HCT116 (cell line): ENCODE data around the gene FNDC5. TPM values are rescaled to one million over a fixed set of nuclear protein-coding genes. Genes with fewer than 3 reads are reported as not detected.

Experiments
- CBX3 ChIP-seq: IDR thresholded peaks from 2 replicates; pipeline ENCODE4 v1.6.1; 2012; ENCODE audit warnings: low read depth
- ELF1 ChIP-seq: IDR thresholded peaks from 2 replicates; pipeline ENCODE4 v1.6.1; 2012; ENCODE audit warnings: low read depth, borderline replicate concordance
- FOSL1 ChIP-seq: IDR thresholded peaks from 2 replicates; pipeline ENCODE4 v1.6.1; 2012; ENCODE audit warnings: low read depth
- RAD21 ChIP-seq: IDR thresholded peaks from 2 replicates; pipeline ENCODE4 v1.6.1; 2012; ENCODE audit warnings: low read depth, mild to moderate bottlenecking
- SP1 ChIP-seq: IDR thresholded peaks from 2 replicates; pipeline ENCODE4 v1.6.1; 2012; ENCODE audit warnings: low read depth
- total RNA-seq: library from RNA; stranded (reverse); gene quantifications from one replicate; pipeline ENCODE4 v1.2.1, GENCODE V29; 2021; ENCODE audit not compliant: unreplicated experiment

Gene FNDC5
- total RNA-seq, 1 experiment from 2014 or later = not detected

GRCh38 chr1:32813941-32814739 lies 56.6 kb downstream of the FNDC5 start (continued):
- no peak for TF ChIP-seq RAD21
- TF ChIP-seq SP1 = no peak
- TF ChIP-seq CBX3 = peak; percentile 55; the same call in 1 of the 2 replicates
- no peak for TF ChIP-seq ELF1
- peak; percentile 84 for TF ChIP-seq FOSL1

Other genes starting within 250 kb of the FNDC5 start
- gene ZBTB8OS, start 220.4 kb downstream of the FNDC5 start, total RNA-seq = 49.2 TPM
- gene RBBP4, start 219.7 kb downstream of the FNDC5 start, total RNA-seq = 279 TPM
- 1.3 TPM for gene SYNC, start 168.1 kb downstream of the FNDC5 start, total RNA-seq
- gene YARS1, start 53.6 kb downstream of the FNDC5 start, total RNA-seq = 244 TPM
- gene S100PBP, start 53.3 kb downstream of the FNDC5 start, total RNA-seq = 38.2 TPM
- gene HPCA, start 15.6 kb upstream of the FNDC5 start, total RNA-seq = 0.15 TPM
- 121 TPM for gene TMEM54, start 30.5 kb upstream of the FNDC5 start, total RNA-seq
- gene RNF19B, start 93.9 kb upstream of the FNDC5 start, total RNA-seq = 22.5 TPM
- gene AK2, start 166.0 kb upstream of the FNDC5 start, total RNA-seq = 233 TPM
- gene AZIN2, start 210.2 kb upstream of the FNDC5 start, total RNA-seq = 7.8 TPM